Mesenchymal stem cell (in vitro differentiated cells and primary cell): Measurements from ENCODE around the gene RNF34.
A peak's percentile ranks its signal among the peaks of the same experiment; 100 is the strongest.

ENCODE experiments used
- DNase-seq: peaks from one replicate; pipeline ENCODE4 v3.0.0-alpha.2; 2013
- H2AFZ ChIP-seq: one replicate; pipeline ENCODE4 v1.6.1; 2013; ENCODE audit warnings: low read depth, mild to moderate bottlenecking, control low read depth, inconsistent platforms, low read length, moderate library complexity
- H2AK5ac ChIP-seq: 2 replicates; pipeline ENCODE4 v1.6.1; 2013; ENCODE audit warnings: low read length, moderate library complexity, mild to moderate bottlenecking, inconsistent platforms; ENCODE audit not compliant: severe bottlenecking
- H2BK120ac ChIP-seq: one replicate; pipeline ENCODE4 v1.6.1; 2013; ENCODE audit warnings: low read depth, mild to moderate bottlenecking, inconsistent platforms, low read length, moderate library complexity
- H2BK12ac ChIP-seq, 2 experiments: one replicate each; pipeline ENCODE4 v1.6.1; 2013; ENCODE audit warnings: inconsistent platforms in 2 of 2, low read length in 2 of 2, mild to moderate bottlenecking in 2 of 2, moderate library complexity in 2 of 2, control low read depth in 1 of 2
- H2BK15ac ChIP-seq: one replicate; pipeline ENCODE4 v1.6.1; 2013; ENCODE audit warnings: mild to moderate bottlenecking, low read depth, inconsistent platforms; ENCODE audit not compliant: poor library complexity, severe bottlenecking
- H2BK5ac ChIP-seq: 2 replicates; pipeline ENCODE4 v1.6.1; 2013; ENCODE audit warnings: low read depth, mild to moderate bottlenecking, low read length, control low read depth, inconsistent platforms; ENCODE audit not compliant: poor library complexity, severe bottlenecking
- H3K14ac ChIP-seq, 2 experiments: one replicate each; pipeline ENCODE4 v1.6.1; 2013; ENCODE audit warnings: inconsistent platforms in 2 of 2, low read length in 2 of 2, control low read depth in 1 of 2, mild to moderate bottlenecking in 1 of 2, moderate library complexity in 1 of 2
- H3K18ac ChIP-seq, 2 experiments: one replicate each; pipeline ENCODE4 v1.6.1; 2013; ENCODE audit warnings: inconsistent platforms in 2 of 2, low read length in 2 of 2, control low read depth in 1 of 2, low read depth in 1 of 2, mild to moderate bottlenecking in 1 of 2
- H3K23ac ChIP-seq, 2 experiments: one replicate each; pipeline ENCODE4 v1.6.1; 2013; ENCODE audit warnings: inconsistent platforms in 2 of 2, low read length in 2 of 2, mild to moderate bottlenecking in 2 of 2, moderate library complexity in 2 of 2, control low read depth in 1 of 2
- H3K27ac ChIP-seq: 2 replicates; pipeline ENCODE4 v1.5.1; 2013; ENCODE audit warnings: mild to moderate bottlenecking, moderate library complexity, low read length, control low read depth, inconsistent platforms; ENCODE audit not compliant: poor library complexity, severe bottlenecking
- H3K27me3 ChIP-seq, 2 experiments: 2 replicates each; pipeline versions ENCODE4 v1.6.1 to v1.7.0; 2013; ENCODE audit warnings: low read length in 2 of 2, mild to moderate bottlenecking in 2 of 2, moderate library complexity in 2 of 2, control low read depth in 1 of 2, inconsistent platforms in 1 of 2; ENCODE audit not compliant: control insufficient read depth in 1 of 2, insufficient read depth in 1 of 2
- H3K36me3 ChIP-seq, 2 experiments: 2 replicates each; pipeline versions ENCODE4 v1.6.1 to v1.7.0; 2013; ENCODE audit warnings: low read length in 2 of 2, control low read depth in 1 of 2, inconsistent platforms in 1 of 2, low read depth in 1 of 2, mild to moderate bottlenecking in 1 of 2; ENCODE audit not compliant: insufficient read depth in 2 of 2, control insufficient read depth in 1 of 2
- H3K4ac ChIP-seq, 2 experiments: one replicate each; pipeline ENCODE4 v1.6.1; 2013; ENCODE audit warnings: inconsistent platforms in 2 of 2, low read length in 2 of 2, mild to moderate bottlenecking in 2 of 2, moderate library complexity in 2 of 2, control low read depth in 1 of 2, low read depth in 1 of 2
- H3K4me1 ChIP-seq: 2 replicates; pipeline ENCODE4 v1.6.1; 2013; ENCODE audit warnings: low read depth, low read length, control low read depth; ENCODE audit not compliant: control insufficient read depth, insufficient read depth
- H3K4me2 ChIP-seq: 2 replicates; pipeline ENCODE4 v1.6.1; 2013; ENCODE audit warnings: low read length, mild to moderate bottlenecking, inconsistent platforms; ENCODE audit not compliant: poor library complexity, severe bottlenecking
- H3K4me3 ChIP-seq, 2 experiments: 2 replicates each; pipeline versions ENCODE4 v1.5.1 to v1.7.0; 2013; ENCODE audit warnings: low read length in 2 of 2, mild to moderate bottlenecking in 2 of 2, control low read depth in 1 of 2, low read depth in 1 of 2; ENCODE audit not compliant: insufficient read depth in 1 of 2
- H3K79me1 ChIP-seq: replicated peaks from 2 replicates; pipeline ENCODE4 v1.6.1; 2013; ENCODE audit warnings: mild to moderate bottlenecking, control low read depth, low read length, inconsistent platforms; ENCODE audit not compliant: poor library complexity, severe bottlenecking
- H3K9ac ChIP-seq: 2 replicates; pipeline ENCODE4 v1.7.0; 2013; ENCODE audit warnings: mild to moderate bottlenecking, low read length, moderate library complexity
- H3K9me3 ChIP-seq: 2 replicates; pipeline ENCODE4 v1.7.0; 2013; ENCODE audit warnings: mild to moderate bottlenecking, low read length; ENCODE audit not compliant: control insufficient read depth
- H4K8ac ChIP-seq: one replicate; pipeline ENCODE4 v1.6.1; 2013; ENCODE audit warnings: inconsistent platforms, mild to moderate bottlenecking, low read length, moderate library complexity
- H4K91ac ChIP-seq: one replicate; pipeline ENCODE4 v1.6.1; 2013; ENCODE audit warnings: mild to moderate bottlenecking, low read length, inconsistent platforms
- WGBS: methylation state at CpG from one replicate; pipeline ENCODE4 v1.1.7; 2013; ENCODE audit warnings: mixed read lengths; 5-methylcytosine and 5-hydroxymethylcytosine counted together

The RNF34 gene

DNA sequence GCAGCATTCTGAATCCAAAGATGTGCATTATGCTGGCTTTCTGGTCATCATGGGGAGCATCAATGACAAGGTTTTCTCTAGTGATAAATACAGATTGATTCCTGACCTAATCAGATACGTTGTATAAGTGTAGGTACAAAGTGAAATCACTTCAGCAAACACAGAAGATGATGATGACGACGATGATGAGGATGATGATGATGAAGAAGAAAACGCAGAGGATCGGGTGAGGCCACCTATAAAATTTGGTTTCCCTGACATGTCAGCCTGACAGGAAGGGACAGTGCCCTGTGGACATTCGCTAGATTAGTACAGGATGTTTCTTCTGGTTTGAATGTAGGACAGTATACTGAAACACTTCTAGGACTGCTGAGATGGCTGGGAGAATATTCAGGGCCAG lies 20.2 kb downstream of the RNF34 start:
- WGBS: 97% methylated on average over 6 of the region's 6 CpGs

DNA sequence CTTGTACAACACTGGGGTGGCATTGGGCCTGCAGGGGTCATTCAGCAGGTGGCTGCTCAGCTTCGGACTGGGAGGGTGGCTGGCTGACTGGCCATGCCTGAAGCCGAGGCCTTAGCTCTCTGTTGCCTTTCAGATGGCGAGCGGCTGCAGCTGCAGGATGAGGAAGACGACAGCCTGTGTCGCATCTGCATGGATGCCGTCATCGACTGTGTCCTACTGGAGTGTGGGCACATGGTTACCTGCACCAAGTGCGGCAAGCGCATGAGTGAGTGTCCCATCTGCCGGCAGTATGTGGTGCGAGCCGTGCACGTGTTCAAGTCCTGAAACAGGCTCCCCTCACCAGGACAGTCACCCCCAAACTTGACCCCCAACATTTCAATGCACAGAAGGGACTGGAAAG lies 23.3 kb downstream of the RNF34 start:
- no peak overlapping the region for H4K8ac ChIP-seq
- no peak overlapping the region for H3K4ac ChIP-seq
- H2BK5ac ChIP-seq: no peak overlapping the region
- H2AK5ac ChIP-seq: no peak overlapping the region
- H4K91ac ChIP-seq: no peak overlapping the region
- no peak overlapping the region for H2BK12ac ChIP-seq
- peaks cover 38 to 92% of the 10 kb centered on the region in 2 experiments for H3K36me3 ChIP-seq
- no peaks in the 10 kb centered on the region for H3K9me3 ChIP-seq
- no peak overlapping the region for H3K23ac ChIP-seq
- no peak overlapping the region for H3K4me2 ChIP-seq
- no peak overlapping the region for H2BK15ac ChIP-seq
- DNase-seq: no peak
- H2BK120ac ChIP-seq: no peak overlapping the region
- H2AFZ ChIP-seq: no peak overlapping the region
- no peak overlapping the region for H3K9ac ChIP-seq
- no peak overlapping the region for H3K14ac ChIP-seq
- no peak overlapping the region for H3K4me3 ChIP-seq
- peaks cover 31% of the 10 kb centered on the region for H3K79me1 ChIP-seq
- no peak overlapping the region for H3K18ac ChIP-seq
- peaks cover 3% of the 10 kb centered on the region for H3K4me1 ChIP-seq
- no peaks in the 10 kb centered on the region for H3K27me3 ChIP-seq
- WGBS: 95% methylated on average over 14 of the region's 14 CpGs
- no peak overlapping the region for H3K27ac ChIP-seq

More for the DNA sequence above, 20.2 kb downstream of the RNF34 start:
- H3K27ac ChIP-seq: no peak overlapping the region
- H2BK5ac ChIP-seq: no peak overlapping the region
- H2AK5ac ChIP-seq: no peak overlapping the region
- H4K91ac ChIP-seq: no peak overlapping the region
- no peak for DNase-seq
- H2BK12ac ChIP-seq: no peak overlapping the region
- no peak overlapping the region for H3K18ac ChIP-seq
- no peaks in the 10 kb centered on the region for H3K9me3 ChIP-seq
- peaks cover 40% of the 10 kb centered on the region for H3K79me1 ChIP-seq
- no peak overlapping the region for H3K4ac ChIP-seq
- no peak overlapping the region for H3K14ac ChIP-seq
- no peaks in the 10 kb centered on the region for H3K27me3 ChIP-seq
- H4K8ac ChIP-seq: no peak overlapping the region
- peaks cover 39 to 89% of the 10 kb centered on the region in 2 experiments for H3K36me3 ChIP-seq
- no peak overlapping the region for H3K4me3 ChIP-seq
- no peak overlapping the region for H2BK15ac ChIP-seq
- no peak overlapping the region for H3K4me2 ChIP-seq
- H2BK120ac ChIP-seq: no peak overlapping the region
- no peak overlapping the region for H3K23ac ChIP-seq
- no peak overlapping the region for H2AFZ ChIP-seq
- no peaks in the 10 kb centered on the region for H3K4me1 ChIP-seq
- H3K9ac ChIP-seq: no peak overlapping the region

- no peak overlapping the region for H2BK12ac ChIP-seq
- H3K18ac ChIP-seq: no peak overlapping the region
- no peak overlapping the region for H4K8ac ChIP-seq
- H3K27me3 ChIP-seq: no peaks in the 10 kb centered on the region
- H3K4me2 ChIP-seq: no peak overlapping the region
- H3K14ac ChIP-seq: no peak overlapping the region
- H4K91ac ChIP-seq: no peak overlapping the region
- H3K9me3 ChIP-seq: no peaks in the 10 kb centered on the region
- H3K27ac ChIP-seq: no peak overlapping the region
- H3K4me3 ChIP-seq: no peak overlapping the region
- peak overlapping the region in 1 of 2 experiments; percentile 61 for H3K23ac ChIP-seq
- H3K4me1 ChIP-seq: peaks cover 3% of the 10 kb centered on the region
- H2BK120ac ChIP-seq: no peak overlapping the region
- peaks cover 28% of the 10 kb centered on the region for H3K79me1 ChIP-seq
- H2AK5ac ChIP-seq: no peak overlapping the region
- H3K9ac ChIP-seq: no peak overlapping the region
- DNase-seq: peak; percentile 31
- H2BK15ac ChIP-seq: no peak overlapping the region
- no peak overlapping the region for H2BK5ac ChIP-seq
- 95% methylated on average over 13 of the region's 13 CpGs for WGBS
- no peak overlapping the region for H2AFZ ChIP-seq
- H3K36me3 ChIP-seq: peaks cover 36 to 92% of the 10 kb centered on the region in 2 experiments
- H3K4ac ChIP-seq: no peak overlapping the region
Measured at GRCh38 chr12:121423682-121424623, 24.0 kb downstream of the RNF34 start.

GRCh38 chr12:121424624-121424975 lies 24.7 kb downstream of the RNF34 start:
- Histone ChIP-seq H3K36me3 (peaks cover 33 to 92% of the 10 kb centered on the region in 2 experiments), H3K4me1 (peaks cover 3% of the 10 kb centered on the region), H2BK15ac (no peak overlapping the region), H3K4me3 (no peak overlapping the region), H3K27ac (no peak overlapping the region), H2AK5ac (no peak overlapping the region), H3K18ac (no peak overlapping the region), H3K9me3 (no peaks in the 10 kb centered on the region), H3K23ac (no peak overlapping the region), H3K79me1 (peaks cover 28% of the 10 kb centered on the region), H3K4ac (no peak overlapping the region), H2BK120ac (no peak overlapping the region), H2BK12ac (no peak overlapping the region), H2AFZ (no peak overlapping the region), H4K91ac (no peak overlapping the region), H2BK5ac (no peak overlapping the region), H3K14ac (no peak overlapping the region), H3K4me2 (no peak overlapping the region), H4K8ac (no peak overlapping the region), H3K27me3 (no peaks in the 10 kb centered on the region), H3K9ac (no peak overlapping the region)
- WGBS: 100% methylated on average over 1 of the region's 1 CpG
- no peak for DNase-seq
